GM12874 (cell line): ENCODE data around the gene LCT.

Experiments
- TF ChIP-seq, protein P1 (sequence below): IDR thresholded peaks from 2 replicates; pipeline ENCODE4 v1.5.1; 2011; ENCODE audit warnings: low read depth, mild to moderate bottlenecking, control low read depth, low read length, moderate library complexity; ENCODE audit not compliant: insufficient read depth

LCT gene

DNA sequence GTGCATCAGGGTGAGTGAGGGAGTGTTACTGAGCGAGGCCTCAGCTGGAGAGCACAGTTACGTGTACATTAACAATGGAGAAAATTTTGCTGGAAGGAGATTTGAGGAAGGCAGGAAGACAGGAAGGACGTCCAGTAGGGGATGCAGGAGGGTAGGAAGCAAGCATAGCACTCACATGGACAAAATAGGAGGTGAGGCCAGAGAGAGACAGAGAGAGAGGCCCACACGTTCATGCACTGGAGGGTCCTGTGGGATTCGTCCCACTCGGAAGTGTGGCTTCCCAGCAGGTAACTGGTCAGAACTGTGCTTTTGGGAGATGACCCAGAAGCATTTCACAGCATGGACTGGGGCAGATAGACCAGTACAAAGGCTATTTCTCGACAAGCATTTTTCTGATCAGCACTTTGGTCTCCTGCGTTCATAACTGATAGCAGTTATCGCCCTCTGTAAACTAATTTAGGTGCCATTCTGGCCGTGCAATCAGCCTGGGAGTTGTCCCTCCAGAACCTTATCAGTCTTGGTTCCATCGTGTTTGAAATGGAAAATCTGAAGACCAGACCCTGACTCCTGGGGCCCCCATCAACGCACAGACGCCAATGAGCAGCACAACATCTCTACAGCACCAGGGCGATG lies 5.7 kb downstream of the LCT start:
- TF ChIP-seq, protein P1, sequence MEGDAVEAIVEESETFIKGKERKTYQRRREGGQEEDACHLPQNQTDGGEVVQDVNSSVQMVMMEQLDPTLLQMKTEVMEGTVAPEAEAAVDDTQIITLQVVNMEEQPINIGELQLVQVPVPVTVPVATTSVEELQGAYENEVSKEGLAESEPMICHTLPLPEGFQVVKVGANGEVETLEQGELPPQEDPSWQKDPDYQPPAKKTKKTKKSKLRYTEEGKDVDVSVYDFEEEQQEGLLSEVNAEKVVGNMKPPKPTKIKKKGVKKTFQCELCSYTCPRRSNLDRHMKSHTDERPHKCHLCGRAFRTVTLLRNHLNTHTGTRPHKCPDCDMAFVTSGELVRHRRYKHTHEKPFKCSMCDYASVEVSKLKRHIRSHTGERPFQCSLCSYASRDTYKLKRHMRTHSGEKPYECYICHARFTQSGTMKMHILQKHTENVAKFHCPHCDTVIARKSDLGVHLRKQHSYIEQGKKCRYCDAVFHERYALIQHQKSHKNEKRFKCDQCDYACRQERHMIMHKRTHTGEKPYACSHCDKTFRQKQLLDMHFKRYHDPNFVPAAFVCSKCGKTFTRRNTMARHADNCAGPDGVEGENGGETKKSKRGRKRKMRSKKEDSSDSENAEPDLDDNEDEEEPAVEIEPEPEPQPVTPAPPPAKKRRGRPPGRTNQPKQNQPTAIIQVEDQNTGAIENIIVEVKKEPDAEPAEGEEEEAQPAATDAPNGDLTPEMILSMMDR = no peak

GRCh38 chr2:135829378-135830135 lies 7.4 kb downstream of the LCT start:
- TF ChIP-seq, protein P1 = no peak

- TF ChIP-seq, protein P1 = no peak
Observed at GRCh38 chr2:135826544-135826943, 10.4 kb downstream of the LCT start.

DNA sequence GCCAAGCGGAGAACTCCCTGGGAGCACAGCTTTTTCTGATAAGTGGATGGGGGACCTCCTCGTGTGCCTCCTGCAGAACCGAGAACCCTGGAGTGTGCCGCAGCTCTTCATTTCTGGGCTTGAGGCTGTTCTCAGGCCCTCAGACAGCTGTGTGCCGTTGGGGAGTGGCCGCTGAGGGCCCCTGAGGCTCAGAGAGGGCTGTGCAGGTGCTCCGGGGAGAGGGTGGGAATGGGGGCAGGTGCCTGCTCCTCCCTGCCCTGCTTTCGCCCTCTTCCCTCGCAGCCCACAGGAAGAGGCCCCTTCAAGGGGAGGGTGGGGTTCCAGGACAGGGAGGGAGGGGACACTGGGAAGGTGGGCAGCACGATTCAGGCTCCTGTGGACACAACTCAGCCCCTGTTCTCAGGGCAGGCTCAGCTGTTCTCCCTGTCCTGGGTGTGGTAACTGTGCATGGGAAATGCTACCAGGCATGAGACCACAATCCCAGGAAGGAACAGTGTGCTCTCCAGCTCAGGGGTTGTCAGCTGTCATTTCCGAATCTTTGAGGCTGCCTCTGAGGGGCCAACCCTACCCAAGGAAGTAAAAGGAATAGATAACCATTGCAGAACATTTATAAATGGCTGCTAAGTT lies 11.3 kb downstream of the LCT start:
- TF ChIP-seq, protein P1 = no peak

GRCh38 chr2:135825131-135825530 lies 11.9 kb downstream of the LCT start:
- TF ChIP-seq, protein P1 = no peak

DNA sequence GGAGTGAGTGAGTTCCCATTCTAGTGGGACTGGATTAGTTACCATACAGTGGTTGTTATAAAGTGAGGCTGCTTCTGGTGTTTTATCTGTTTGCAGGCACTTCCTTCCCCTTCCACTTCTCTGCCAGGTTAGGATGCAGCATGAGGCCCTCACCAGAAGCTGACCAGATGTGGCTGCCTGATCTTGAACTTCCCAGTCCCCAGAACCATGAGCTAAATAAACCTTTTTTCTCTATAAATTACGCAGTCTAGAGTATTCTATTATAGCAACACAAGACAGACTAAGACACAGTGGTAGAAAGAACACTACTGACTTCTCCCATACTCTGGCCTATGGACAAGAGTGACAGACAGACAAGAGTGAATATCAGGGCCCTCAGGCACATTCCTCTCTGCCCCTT lies 14.1 kb downstream of the LCT start:
- TF ChIP-seq, protein P1 = no peak

- TF ChIP-seq, protein P1 = no peak
Observed at GRCh38 chr2:135821190-135821589, 15.8 kb downstream of the LCT start.
